GM18507 (cell line): ENCODE data around the gene SPPL2B.
"Not testable (repeated sequence)": the region's sequence is repeated elsewhere in the genome, so short reads cannot be mapped to it uniquely, and the experiment has no call there.

Experiments used
- DNase-seq: peaks from one replicate; pipeline ENCODE4 v3.0.0; 2011; ENCODE audit warnings: low read depth; ENCODE audit not compliant: insufficient read length; ENCODE audit errors: extremely low spot score
- FAIRE-seq: peaks from 2 replicates; lab custom pipeline; 2011; peaks lifted over from hg19 to GRCh38; lab: Jason Lieb, UNC

Gene SPPL2B

GRCh38 chr19:2392366-2392765, 63.9 kb downstream of the SPPL2B start:
- FAIRE-seq: no peak
- DNase-seq: no peak

- FAIRE-seq, DNase-seq: not testable (repeated sequence)
Measured at GRCh38 chr19:2392899-2393298, 64.4 kb downstream of the SPPL2B start.

- DNase-seq: no peak
- FAIRE-seq: no peak
Measured at GRCh38 chr19:2394054-2394441, 65.6 kb downstream of the SPPL2B start.

GRCh38 chr19:2394442-2395292, 66.2 kb downstream of the SPPL2B start:
- peak; percentile 39 for FAIRE-seq
- no peak for DNase-seq

- not testable (repeated sequence) for FAIRE-seq
Measured at GRCh38 chr19:2395293-2395829, 66.9 kb downstream of the SPPL2B start.

GRCh38 chr19:2397173-2397572, 68.7 kb downstream of the SPPL2B start:
- not testable (repeated sequence) for DNase-seq

More at GRCh38 chr19:2395293-2395829, 66.9 kb downstream of the SPPL2B start:
- not testable (repeated sequence) for DNase-seq

GRCh38 chr19:2398735-2399305, 70.3 kb downstream of the SPPL2B start:
- no peak for FAIRE-seq
- DNase-seq: no peak

More at GRCh38 chr19:2397173-2397572, 68.7 kb downstream of the SPPL2B start:
- not testable (repeated sequence) for FAIRE-seq

- FAIRE-seq (no peak), DNase-seq (no peak)
Measured at GRCh38 chr19:2399582-2399981, 71.1 kb downstream of the SPPL2B start.
